Neural progenitor cell (in vitro differentiated cells): ENCODE results near the gene VWA5B1.

Experiments
- CTCF ChIP-seq: fragments of 200-600 bp; sonication (generic); IDR thresholded peaks from 2 replicates; pipeline ENCODE4 v1.5.1; 2017; ENCODE audit warnings: antibody characterized with exemption, mild to moderate bottlenecking
- EZH2 ChIP-seq: fragments of 200-600 bp; sonication (generic); IDR thresholded peaks from 2 replicates; pipeline ENCODE4 v1.6.1; 2017; ENCODE audit warnings: antibody characterized with exemption, mild to moderate bottlenecking, moderate library complexity
- EZH2phosphoT487 ChIP-seq: fragments of 200-600 bp; sonication (generic); IDR thresholded peaks from 2 replicates; pipeline ENCODE4 v1.6.1; 2017; ENCODE audit warnings: antibody characterized with exemption

- no peak for TF ChIP-seq CTCF
- no peak for TF ChIP-seq EZH2
- TF ChIP-seq EZH2phosphoT487: no peak
Observed at GRCh38 chr1:20398744-20399143, 108.1 kb downstream of the VWA5B1 start.
